H9 (cell line): ENCODE results near the gene SLC24A1. TPM values are rescaled to one million over a fixed set of nuclear protein-coding genes. Genes with fewer than 3 reads are reported as not detected.

Experiments
- DNase-seq: peaks from one replicate; pipeline ENCODE4 v3.0.0-alpha.2; 2017
- H2AFZ ChIP-seq: one replicate; pipeline ENCODE4 v1.6.1; 2013; ENCODE audit warnings: mild to moderate bottlenecking, low read length, control low read depth, moderate library complexity
- H2AK5ac ChIP-seq: 2 replicates; pipeline ENCODE4 v1.6.1; 2013; ENCODE audit warnings: low read length, control low read depth, mixed read lengths; ENCODE audit not compliant: insufficient read length
- H2BK120ac ChIP-seq: one replicate; pipeline ENCODE4 v1.6.1; 2013; ENCODE audit warnings: low read depth, mild to moderate bottlenecking, low read length, control low read depth, inconsistent platforms; ENCODE audit not compliant: poor library complexity, severe bottlenecking
- H2BK12ac ChIP-seq: 2 replicates; pipeline ENCODE4 v1.6.1; 2013; ENCODE audit warnings: low read length, control low read depth, mixed read lengths, low read depth; ENCODE audit not compliant: insufficient read length
- H2BK15ac ChIP-seq: 2 replicates; pipeline ENCODE4 v1.6.1; 2013; ENCODE audit warnings: low read depth, low read length, control low read depth
- H2BK20ac ChIP-seq: one replicate; pipeline ENCODE4 v1.6.1; 2013; ENCODE audit warnings: low read depth, mild to moderate bottlenecking, low read length, control low read depth, inconsistent platforms; ENCODE audit not compliant: poor library complexity, severe bottlenecking
- H2BK5ac ChIP-seq: 2 replicates; pipeline ENCODE4 v1.6.1; 2013; ENCODE audit warnings: low read length, control low read depth, mixed read lengths; ENCODE audit not compliant: insufficient read length
- H3K14ac ChIP-seq: 2 replicates; pipeline ENCODE4 v1.6.1; 2013; ENCODE audit warnings: low read length, control low read depth; ENCODE audit not compliant: insufficient read depth
- H3K18ac ChIP-seq: 2 replicates; pipeline ENCODE4 v1.6.1; 2013; ENCODE audit warnings: low read depth, mild to moderate bottlenecking, mixed read lengths, low read length, control low read depth; ENCODE audit not compliant: insufficient read length
- H3K23ac ChIP-seq: 2 replicates; pipeline ENCODE4 v1.6.1; 2013; ENCODE audit warnings: low read length, control low read depth, mixed read lengths, low read depth; ENCODE audit not compliant: insufficient read length
- H3K23me2 ChIP-seq: 2 replicates; pipeline ENCODE4 v1.6.1; 2013; ENCODE audit warnings: low read depth, mild to moderate bottlenecking, mixed read lengths, low read length, control low read depth; ENCODE audit not compliant: insufficient read length, poor library complexity, severe bottlenecking
- H3K27ac ChIP-seq: 2 replicates; pipeline ENCODE4 v1.5.1; 2013; ENCODE audit warnings: low read length, control low read depth, mixed read lengths, low read depth; ENCODE audit not compliant: insufficient read length
- H3K27me3 ChIP-seq: 2 replicates; pipeline ENCODE4 v1.6.1; 2013; ENCODE audit warnings: low read length, control low read depth, inconsistent platforms; ENCODE audit not compliant: insufficient read depth
- H3K4ac ChIP-seq: 2 replicates; pipeline ENCODE4 v1.6.1; 2013; ENCODE audit warnings: low read depth, mild to moderate bottlenecking, control low read depth, inconsistent platforms, low read length, moderate library complexity
- H3K4me1 ChIP-seq: 2 replicates; pipeline ENCODE4 v1.6.1; 2013; ENCODE audit warnings: low read length, control low read depth, inconsistent platforms; ENCODE audit not compliant: insufficient read depth
- H3K4me2 ChIP-seq: 2 replicates; pipeline ENCODE4 v1.6.1; 2013; ENCODE audit warnings: low read length, control low read depth, mixed read lengths; ENCODE audit not compliant: insufficient read length, insufficient read depth
- H3K56ac ChIP-seq: 2 replicates; pipeline ENCODE4 v1.6.1; 2013; ENCODE audit warnings: low read depth, mild to moderate bottlenecking, mixed read lengths, low read length, control low read depth; ENCODE audit not compliant: insufficient read length
- H3K79me1 ChIP-seq: 2 replicates; pipeline ENCODE4 v1.6.1; 2013; ENCODE audit warnings: low read depth, mild to moderate bottlenecking, moderate library complexity, low read length, control low read depth, inconsistent platforms; ENCODE audit not compliant: insufficient read depth, poor library complexity, severe bottlenecking
- H3K79me2 ChIP-seq: 2 replicates; pipeline ENCODE4 v1.6.1; 2013; ENCODE audit warnings: low read length, control low read depth, inconsistent platforms; ENCODE audit not compliant: insufficient read depth
- H3K9ac ChIP-seq: 2 replicates; pipeline ENCODE4 v1.6.1; 2013; ENCODE audit warnings: low read length, control low read depth, mixed read lengths; ENCODE audit not compliant: insufficient read length; ENCODE audit errors: extremely low read depth
- H3K9me3 ChIP-seq: one replicate; pipeline ENCODE4 v1.6.1; 2013; ENCODE audit warnings: low read depth, low read length, inconsistent platforms; ENCODE audit not compliant: control insufficient read depth
- H3T11ph ChIP-seq: one replicate; pipeline ENCODE4 v1.6.1; 2013; ENCODE audit warnings: mild to moderate bottlenecking, low read length, control low read depth, inconsistent platforms
- H4K20me1 ChIP-seq: one replicate; pipeline ENCODE4 v1.6.1; 2013; ENCODE audit not compliant: control insufficient read depth, insufficient read length, insufficient read depth
- H4K5ac ChIP-seq: 2 replicates; pipeline ENCODE4 v1.6.1; 2013; ENCODE audit warnings: low read depth, mild to moderate bottlenecking, mixed read lengths, low read length, control low read depth; ENCODE audit not compliant: insufficient read length
- H4K8ac ChIP-seq: replicated peaks from 2 replicates; pipeline ENCODE4 v1.6.1; 2013; ENCODE audit warnings: low read length, control low read depth, mixed read lengths, low read depth; ENCODE audit not compliant: insufficient read length
- H4K91ac ChIP-seq: 2 replicates; pipeline ENCODE4 v1.6.1; 2013; ENCODE audit warnings: low read depth, mild to moderate bottlenecking, moderate library complexity, mixed read lengths, low read length, control low read depth; ENCODE audit not compliant: insufficient read length
- H3K27ac Mint-ChIP-seq, 3 experiments: 2 replicates in 2 of 3; 3 replicates in 1 of 3; pipeline ENCODE4 v1.8.0; 2020 to 2021; ENCODE audit warnings: mixed read lengths in 3 of 3, mild to moderate bottlenecking in 1 of 3, moderate library complexity in 1 of 3
- H3K27me3 Mint-ChIP-seq: 2 replicates; pipeline ENCODE4 v1.8.0; 2021; ENCODE audit warnings: low read depth, mild to moderate bottlenecking, moderate library complexity, mixed read lengths
- H3K36me3 Mint-ChIP-seq, 3 experiments: 2 replicates in 2 of 3; 3 replicates in 1 of 3; pipeline ENCODE4 v1.8.0; 2020 to 2021; ENCODE audit warnings: low read depth in 3 of 3, mixed read lengths in 3 of 3; ENCODE audit not compliant: insufficient read depth in 1 of 3
- H3K4me1 Mint-ChIP-seq, 2 experiments: 2 replicates each; pipeline ENCODE4 v1.8.0; 2020; ENCODE audit warnings: mixed read lengths in 2 of 2
- H3K4me3 Mint-ChIP-seq, 2 experiments: 2 replicates in 1 of 2; 3 replicates in 1 of 2; pipeline ENCODE4 v1.8.0; 2020 to 2021; ENCODE audit warnings: mild to moderate bottlenecking in 2 of 2, mixed read lengths in 2 of 2, moderate library complexity in 1 of 2
- H3K9me3 Mint-ChIP-seq, 2 experiments: 2 replicates in 1 of 2; 3 replicates in 1 of 2; pipeline ENCODE4 v1.8.0; 2020; ENCODE audit warnings: mild to moderate bottlenecking in 2 of 2, mixed read lengths in 2 of 2, moderate library complexity in 1 of 2
- CTCF ChIP-seq: fragments of 200-600 bp; sonication (generic); conservative IDR thresholded peaks from 3 replicates; pipeline ENCODE4 v1.8.0; 2021; ENCODE audit warnings: antibody characterized with exemption, mild to moderate bottlenecking
- WGBS: extraction: QIAGEN DNeasy Blood & Tissue Kit; methylation state at CpG from one replicate; pipeline ENCODE4 v1.1.7; 2013; ENCODE audit warnings: missing lambda C conversion rate, low lambda C conversion rate, mixed read lengths; ENCODE audit not compliant: insufficient read length; ENCODE audit errors: extremely low coverage; 5-methylcytosine and 5-hydroxymethylcytosine counted together
- total RNA-seq: library from RNA; stranded (reverse); gene quantifications from 2 replicates; pipeline ENCODE4 v1.2.1, GENCODE V29; 2021

The SLC24A1 gene
- total RNA-seq, 1 experiment from 2014 or later = 8.6 TPM

GRCh38 chr15:65611888-65612615 is 9.7 kb upstream of the SLC24A1 start:
- Histone ChIP-seq H3K4ac (peak overlapping the region; percentile 25; the same call in 1 of the 2 replicates), H3K56ac (no peak overlapping the region), H4K91ac (no peak overlapping the region), H3K27me3 (no peaks in the 10 kb centered on the region), H2BK5ac (no peak overlapping the region), H4K8ac (no peak overlapping the region), H2BK12ac (no peak overlapping the region), H3T11ph (no peak overlapping the region), H3K27ac (peak overlapping the region; percentile 41), H3K23ac (no peak overlapping the region), H3K9me3 (no peaks in the 10 kb centered on the region), H2BK20ac (no peak overlapping the region), H3K9ac (peak overlapping the region; percentile 87), H3K18ac (peak overlapping the region; percentile 36), H3K79me1 (no peaks in the 10 kb centered on the region), H3K14ac (peak overlapping the region; percentile 75), H2AK5ac (no peak overlapping the region), H2BK120ac (no peak overlapping the region), H2AFZ (no peak overlapping the region), H2BK15ac (no peak overlapping the region), H4K20me1 (no peaks in the 10 kb centered on the region), H3K4me2 (peak overlapping the region; percentile 61), H3K79me2 (peaks cover 2% of the 10 kb centered on the region; the same call in 1 of the 2 replicates), H4K5ac (no peak overlapping the region), H3K4me1 (peaks cover 2% of the 10 kb centered on the region; the same call in 1 of the 2 replicates), H3K23me2 (peaks cover 8% of the 10 kb centered on the region)
- TF ChIP-seq CTCF = no peak
- no peak for DNase-seq
- Mint-ChIP-seq H3K36me3 (peaks cover 0 to 1% (median under 1%) of the 10 kb centered on the region in 3 experiments; a peak in 1 of 7 replicates), H3K27me3 (no peaks in the 10 kb centered on the region; the same call in none of the 2 replicates), H3K9me3 (no peaks in the 10 kb centered on the region; a peak in 1 of 5 replicates), H3K27ac (peak overlapping the region; percentile 89 to 99 (median 99)), H3K4me3 (peak overlapping the region; percentile 90 to 92), H3K4me1 (peaks cover 16 to 21% of the 10 kb centered on the region in 2 experiments)
- WGBS = no CpG with 5 or more reads among the region's 5 CpGs
